Caco-2 (cell line): Measurements from ENCODE around the gene GPS1. TPM values are rescaled to one million over a fixed set of nuclear protein-coding genes. Genes with fewer than 3 reads are reported as not detected.

Experiments used
- BruUV-seq: library from RNA; stranded (reverse); fragments of 400-500 nt; replicated peaks from 2 replicates; lab custom pipeline; 2021; lab: Mats Ljungman, UMichigan
- CTCF ChIA-PET: fragments of 300-600 bp; sonication (Branson Sonifier 250); formaldehyde crosslinking; loops from one replicate; lab custom pipeline; 2022; ENCODE audit warnings: antibody characterized with exemption; lab: Charles Lee
- POLR2A ChIA-PET: fragments of 300-600 bp; sonication (Branson Sonifier 250); formaldehyde crosslinking; loops from one replicate; lab custom pipeline; 2022; ENCODE audit warnings: antibody characterized with exemption; lab: Charles Lee
- DNase-seq, 2 experiments: peaks; one replicate each; pipeline versions ENCODE4 v3.0.0 to v3.0.0-alpha.2; 2020 to 2022
- H3K27me3 ChIP-seq: replicated peaks from 2 replicates; pipeline ENCODE4 v1.6.0; 2011; ENCODE audit warnings: low read length; ENCODE audit not compliant: control insufficient read depth, insufficient read depth
- H3K36me3 ChIP-seq: 2 replicates; pipeline ENCODE4 v1.5.1; 2011; ENCODE audit warnings: low read length; ENCODE audit not compliant: control insufficient read depth, insufficient read depth
- H3K4me1 ChIP-seq: fragments of 250-450 bp; sonication (Bioruptor Pico); 2 replicates; pipeline ENCODE4 v1.5.1; 2020; ENCODE audit warnings: mild to moderate bottlenecking
- H3K4me3 ChIP-seq: 2 replicates; pipeline ENCODE4 v1.5.1; 2011; ENCODE audit warnings: low read depth, mild to moderate bottlenecking, control low read depth, low read length
- H3K9me3 ChIP-seq: fragments of 250-450 bp; sonication (Bioruptor Pico); 2 replicates; pipeline ENCODE4 v1.5.1; 2020; ENCODE audit warnings: mild to moderate bottlenecking, moderate library complexity
- H3K27ac Mint-ChIP-seq: one replicate; pipeline ENCODE4 v1.8.0; 2022; ENCODE audit warnings: mixed read lengths; ENCODE audit not compliant: unreplicated experiment
- H3K27me3 Mint-ChIP-seq: one replicate; pipeline ENCODE4 v1.8.0; 2022; ENCODE audit warnings: mixed read lengths; ENCODE audit not compliant: insufficient read depth, unreplicated experiment
- H3K36me3 Mint-ChIP-seq: one replicate; pipeline ENCODE4 v1.8.0; 2022; ENCODE audit warnings: mild to moderate bottlenecking, mixed read lengths; ENCODE audit not compliant: insufficient read depth, unreplicated experiment
- H3K4me1 Mint-ChIP-seq: one replicate; pipeline ENCODE4 v1.8.0; 2022; ENCODE audit warnings: low read depth, mixed read lengths; ENCODE audit not compliant: unreplicated experiment
- H3K4me3 Mint-ChIP-seq: one replicate; pipeline ENCODE4 v1.8.0; 2022; ENCODE audit warnings: mild to moderate bottlenecking, moderate library complexity, mixed read lengths; ENCODE audit not compliant: unreplicated experiment
- H3K9me3 Mint-ChIP-seq: one replicate; pipeline ENCODE4 v1.8.0; 2022; ENCODE audit warnings: mixed read lengths; ENCODE audit not compliant: unreplicated experiment
- CTCF ChIP-seq, 2 experiments: fragments of 200-600 bp in 1 of 2; IDR thresholded peaks; 1 replicate in 1 of 2; 2 replicates in 1 of 2; pipeline versions ENCODE4 v1.5.1 to v1.8.0; 2011 to 2022; ENCODE audit warnings: antibody characterized with exemption in 1 of 2, control low read depth in 1 of 2, inconsistent platforms in 1 of 2, low read depth in 1 of 2, low read length in 1 of 2, mild to moderate bottlenecking in 1 of 2, moderate library complexity in 1 of 2; ENCODE audit not compliant: insufficient read depth in 1 of 2, severe bottlenecking in 1 of 2, unreplicated experiment in 1 of 2
- intact Hi-C: fragments of 100-400 bp; cut with micrococcal nuclease; formaldehyde crosslinking; loops from one replicate; pipeline ENCODE4 v1.10.0; 2022; ENCODE audit not compliant: unreplicated experiment
- total RNA-seq: library from RNA; stranded (reverse); gene quantifications from 2 replicates; pipeline ENCODE4 v1.2.3, GENCODE V29; 2022

Gene GPS1
- total RNA-seq, 1 experiment from 2014 or later, result 195 TPM

- Mint-ChIP-seq H3K9me3 (no peaks in the 10 kb centered on the region), H3K4me3 (no peak overlapping the region), H3K27me3 (no peaks in the 10 kb centered on the region), H3K4me1 (no peaks in the 10 kb centered on the region), H3K27ac (no peak overlapping the region), H3K36me3 (peaks cover 50% of the 10 kb centered on the region)
- no peak for DNase-seq
- no peaks in the 10 kb centered on the region for H3K9me3 ChIP-seq
- CTCF ChIA-PET, result interaction anchor here (1.1 to 1.4 kb wide), 3 partner anchors 11 to 42 kb away, joined by 3 to 4 read pairs (median 4); partner anchors contain the start of gene DCXR
- TF ChIP-seq CTCF (IDR thresholded peaks at IDR 0.05; ENCODE audit: insufficient read depth in 1 of 2, low read depth in 1 of 2, low read length in 1 of 2, severe bottlenecking in 1 of 2, unreplicated experiment in 1 of 2), result no peak
- intact Hi-C loops, result no loop called here
- no peaks in the 10 kb centered on the region for H3K36me3 ChIP-seq
- BruUV-seq, result no TSS peak
- no peak overlapping the region for H3K4me3 ChIP-seq
- POLR2A ChIA-PET, result no interaction called here
- no peaks in the 10 kb centered on the region for H3K27me3 ChIP-seq
- no peaks in the 10 kb centered on the region for H3K4me1 ChIP-seq
These were observed 21.1 kb downstream of the GPS1 start for GRCh38 chr17:82072827-82073226.

- Histone ChIP-seq H3K9me3 (no peaks in the 10 kb centered on the region), H3K36me3 (no peaks in the 10 kb centered on the region), H3K4me1 (no peaks in the 10 kb centered on the region), H3K4me3 (no peak overlapping the region), H3K27me3 (no peaks in the 10 kb centered on the region)
- ChIA-PET POLR2A (no interaction called here), CTCF (interaction anchor here (1.1 to 1.4 kb wide), 3 partner anchors 12 to 43 kb away, joined by 3 to 4 read pairs (median 4); partner anchors contain the start of gene DCXR)
- no peak for DNase-seq
- H3K27me3 Mint-ChIP-seq, result no peaks in the 10 kb centered on the region
- H3K4me3 Mint-ChIP-seq, result no peak overlapping the region
- no peaks in the 10 kb centered on the region for H3K9me3 Mint-ChIP-seq
- no TSS peak for BruUV-seq
- no peak for TF ChIP-seq CTCF (IDR thresholded peaks at IDR 0.05; ENCODE audit: insufficient read depth in 1 of 2, low read depth in 1 of 2, low read length in 1 of 2, severe bottlenecking in 1 of 2, unreplicated experiment in 1 of 2)
- no peak overlapping the region for H3K27ac Mint-ChIP-seq
- intact Hi-C loops, result no loop called here
- H3K4me1 Mint-ChIP-seq, result no peaks in the 10 kb centered on the region
- peaks cover 56% of the 10 kb centered on the region for H3K36me3 Mint-ChIP-seq
These were observed 21.7 kb downstream of the GPS1 start for GRCh38 chr17:82073446-82073845.

- Mint-ChIP-seq H3K27ac (no peak overlapping the region), H3K36me3 (peaks cover 80% of the 10 kb centered on the region), H3K9me3 (no peaks in the 10 kb centered on the region), H3K4me1 (no peaks in the 10 kb centered on the region), H3K27me3 (no peaks in the 10 kb centered on the region), H3K4me3 (no peak overlapping the region)
- TF ChIP-seq CTCF (IDR thresholded peaks at IDR 0.05; ENCODE audit: insufficient read depth in 1 of 2, low read depth in 1 of 2, low read length in 1 of 2, severe bottlenecking in 1 of 2, unreplicated experiment in 1 of 2), result no peak
- Histone ChIP-seq H3K4me1 (no peaks in the 10 kb centered on the region), H3K36me3 (no peaks in the 10 kb centered on the region), H3K4me3 (no peak overlapping the region), H3K9me3 (no peaks in the 10 kb centered on the region), H3K27me3 (no peaks in the 10 kb centered on the region)
- CTCF ChIA-PET, result interaction anchor here (0.7 kb wide), 1 partner anchor 39 kb away, joined by 3 read pairs; the partner anchor contains the start of gene DCXR
- no peak for DNase-seq
- intact Hi-C loops, result no loop called here
- POLR2A ChIA-PET, result interaction anchor here (1.1 kb wide), 1 partner anchor 28 kb away, joined by 3 read pairs; no protein-coding TSS in a partner anchor
- BruUV-seq, result no TSS peak
These were observed 24.5 kb downstream of the GPS1 start for GRCh38 chr17:82076018-82076784.
